GM18519 (cell line): ENCODE measurements around the gene EVI2B.
"Not testable (repeated sequence)": the region's sequence is repeated elsewhere in the genome, so short reads cannot be mapped to it uniquely, and the experiment has no call there.

ENCODE experiments used
- ATAC-seq: cut with Tn5 transposase; IDR thresholded peaks from one replicate; pipeline ENCODE4 v1.9.1; 2021; ENCODE audit warnings: mild to moderate bottlenecking, moderate library complexity; ENCODE audit not compliant: unreplicated experiment, low FRiP score

The EVI2B gene

GRCh38 chr17:31311526-31311925 lies 2.3 kb downstream of the EVI2B start:
- ATAC-seq, result no peak

DNA sequence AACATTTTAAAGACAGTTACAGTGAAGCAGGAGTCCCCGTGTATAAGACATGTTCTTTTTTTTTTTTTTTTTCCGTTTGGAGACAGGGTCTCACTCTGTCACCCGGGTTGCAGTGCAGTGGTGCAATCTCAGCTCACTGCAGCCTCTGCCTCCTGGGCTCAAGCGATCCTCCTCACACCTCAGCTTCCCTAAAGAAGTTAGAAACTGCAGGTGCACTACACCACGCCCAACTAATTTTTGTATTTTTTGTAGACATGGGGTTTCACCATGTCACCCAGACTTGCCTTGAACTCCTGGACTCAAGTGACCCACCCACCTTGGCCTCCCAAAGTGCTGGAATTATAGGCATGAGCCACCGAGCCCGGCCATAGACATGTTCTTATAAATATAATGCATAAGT lies 3.0 kb downstream of the EVI2B start:
- ATAC-seq, result no peak

GRCh38 chr17:31310260-31310659 lies 3.6 kb downstream of the EVI2B start:
- ATAC-seq, result no peak

DNA sequence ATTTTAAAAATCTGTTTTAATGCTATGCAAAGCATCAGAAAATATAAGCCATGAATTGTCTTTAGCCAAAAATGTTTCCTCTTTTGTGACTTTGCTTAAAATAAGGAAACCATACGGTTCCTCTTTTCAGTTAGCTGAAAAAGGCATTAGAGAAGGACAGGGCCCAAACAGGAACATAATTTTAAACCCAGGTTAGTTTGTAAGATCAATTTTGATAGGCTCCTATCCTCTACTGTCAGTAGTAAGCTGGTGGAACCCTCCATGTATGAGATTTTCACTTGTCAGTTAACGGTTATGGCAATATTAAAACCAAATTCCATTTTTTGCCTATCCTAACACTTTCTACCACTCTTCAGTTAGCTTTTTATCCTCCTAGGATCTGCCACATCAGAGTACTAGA lies 4.3 kb downstream of the EVI2B start:
- ATAC-seq, result no peak

DNA sequence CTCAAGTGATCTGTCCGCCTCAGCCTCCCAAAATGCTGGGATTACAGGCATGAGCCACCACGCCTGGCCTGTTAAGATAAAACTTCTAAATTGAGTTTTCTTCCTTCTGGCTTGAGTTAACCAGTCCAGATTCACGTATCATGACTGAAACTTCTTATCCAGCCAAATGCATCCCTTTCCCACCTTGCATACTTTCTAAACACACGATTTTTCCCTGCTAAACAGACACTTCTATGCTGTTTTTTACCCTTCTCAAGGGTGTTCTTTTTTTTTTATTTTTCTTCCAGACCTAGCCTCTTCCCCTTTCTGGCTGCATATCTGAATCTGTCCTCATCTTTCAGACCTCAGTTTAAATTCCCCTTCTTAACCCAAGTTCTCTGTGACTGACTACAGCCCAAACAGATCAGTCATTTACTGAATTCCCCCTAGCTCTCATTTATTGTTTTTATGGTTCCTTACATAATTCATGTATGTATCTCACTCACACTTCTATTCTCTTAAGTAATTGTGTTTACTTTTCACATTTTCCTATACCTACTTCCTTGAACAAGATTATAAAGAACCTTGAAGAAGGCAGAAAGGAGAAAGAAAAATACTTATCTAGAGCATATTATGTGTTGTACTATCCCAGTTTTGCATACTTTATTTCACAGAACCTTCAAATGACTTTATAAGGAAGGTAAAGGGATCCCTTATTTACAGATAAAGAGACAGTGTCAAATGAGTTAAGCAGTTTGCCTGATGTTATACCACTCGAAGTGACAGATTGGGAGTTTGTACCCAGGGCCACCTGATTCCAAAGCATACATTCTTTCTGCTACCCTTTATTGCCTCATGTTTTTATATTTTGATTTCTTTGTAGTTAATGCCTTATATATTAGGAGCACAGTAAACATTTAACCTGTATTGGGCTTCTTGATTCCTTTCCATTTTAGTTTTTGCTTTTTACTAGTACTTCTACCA lies 5.2 kb downstream of the EVI2B start:
- no peak for ATAC-seq

- ATAC-seq, result no peak
Observed at GRCh38 chr17:31307640-31308039, 6.2 kb downstream of the EVI2B start.

DNA sequence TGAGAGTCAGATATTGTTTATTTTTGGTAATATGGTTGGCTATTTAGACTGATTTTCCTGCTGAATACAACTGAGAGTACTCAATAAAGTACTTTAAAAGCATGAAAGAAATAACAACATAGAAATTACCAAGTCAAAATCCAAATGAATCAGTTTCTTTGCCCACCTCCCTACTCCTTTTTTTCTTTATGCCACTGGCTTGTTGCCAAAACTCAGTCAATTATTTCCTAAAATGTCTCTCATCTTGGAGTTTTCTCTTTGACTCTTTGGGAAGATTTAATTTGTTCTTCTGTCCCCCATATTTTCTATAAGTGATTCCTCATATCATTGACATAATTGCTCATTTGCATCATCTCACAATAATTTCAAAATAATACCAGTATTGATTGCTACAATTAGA lies 14.2 kb downstream of the EVI2B start:
- no peak for ATAC-seq

DNA sequence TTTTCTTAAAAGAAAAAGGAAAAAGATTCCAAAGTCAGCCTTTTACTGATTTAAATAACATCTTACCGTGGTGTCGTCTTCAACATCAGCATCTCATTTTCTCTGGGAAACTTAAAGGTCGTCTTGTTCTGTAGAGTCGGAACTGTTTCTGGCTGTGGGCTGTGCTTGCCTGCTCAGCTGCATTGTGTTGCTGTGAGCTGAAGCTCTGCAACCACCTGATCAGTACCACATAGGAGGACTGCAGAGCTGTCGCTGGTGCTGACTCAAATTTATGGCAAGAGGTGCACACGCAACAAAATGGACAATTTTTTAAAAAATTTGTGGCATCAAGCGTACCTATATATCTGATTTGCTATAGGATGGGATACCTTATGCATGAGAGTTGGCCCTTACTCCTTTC lies 16.8 kb downstream of the EVI2B start, which contains the start of gene OMG:
Gene OMG, minus strand, starts transcription at position 150 of the 400 bp plus-strand sequence. CDS start 908 bp downstream, outside the sequence.
- ATAC-seq, result no peak

GRCh38 chr17:31296142-31296541 lies 17.7 kb downstream of the EVI2B start:
- no peak for ATAC-seq

- ATAC-seq, result no peak
Observed at GRCh38 chr17:31295489-31295871, 18.4 kb downstream of the EVI2B start.

DNA sequence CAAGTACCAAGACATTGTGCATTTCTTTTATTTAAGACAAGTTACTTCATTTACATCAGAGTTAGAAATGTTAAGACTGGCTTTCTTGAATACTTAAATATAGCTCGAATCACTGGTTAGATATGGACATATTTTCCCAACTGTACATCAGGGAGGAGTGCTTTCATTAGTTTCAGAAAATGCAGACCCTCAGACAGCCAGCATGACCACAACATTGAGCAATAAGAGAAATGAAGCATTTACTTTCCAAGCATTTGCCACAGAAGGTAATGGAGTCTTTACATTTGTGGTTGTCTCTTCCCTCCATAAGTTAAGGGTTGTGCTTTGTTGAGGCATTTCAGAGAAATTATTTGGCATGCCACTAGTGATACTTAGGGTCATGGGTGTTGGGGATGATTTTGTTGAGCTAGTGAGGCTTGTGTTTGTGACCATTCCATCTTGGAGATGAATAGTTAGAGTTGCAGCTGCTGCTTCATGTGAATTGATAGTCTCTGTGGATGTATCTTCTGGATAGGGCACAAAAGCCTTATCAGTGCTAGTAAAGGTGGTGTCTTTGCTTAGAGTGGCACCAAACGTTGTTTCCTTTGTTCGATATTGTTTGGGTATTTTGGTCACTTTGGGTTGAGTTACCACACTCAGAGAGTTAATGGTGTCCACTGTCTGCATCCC lies 18.9 kb downstream of the EVI2B start:
- no peak for ATAC-seq

DNA sequence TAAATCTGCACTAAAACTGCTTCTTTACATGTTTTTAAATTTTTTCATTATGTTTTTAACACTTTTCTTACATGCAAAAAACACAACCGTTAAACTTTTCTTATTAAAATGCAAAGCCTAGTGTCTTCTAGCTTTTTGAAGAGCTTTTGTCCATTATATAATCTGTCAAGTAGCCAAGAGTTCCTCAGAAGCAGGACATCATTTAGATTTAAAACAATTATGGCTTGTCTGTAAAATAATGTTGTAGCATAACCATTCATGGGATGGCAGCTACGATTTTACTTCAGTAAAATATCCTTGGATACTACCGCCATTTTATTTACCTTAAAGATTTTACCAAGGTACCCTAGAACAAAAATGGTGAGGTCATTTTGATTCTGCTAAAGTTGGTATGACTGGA lies 19.6 kb downstream of the EVI2B start:
- no peak for ATAC-seq

- ATAC-seq, result no peak
Observed at GRCh38 chr17:31293581-31293980, 20.3 kb downstream of the EVI2B start.

DNA sequence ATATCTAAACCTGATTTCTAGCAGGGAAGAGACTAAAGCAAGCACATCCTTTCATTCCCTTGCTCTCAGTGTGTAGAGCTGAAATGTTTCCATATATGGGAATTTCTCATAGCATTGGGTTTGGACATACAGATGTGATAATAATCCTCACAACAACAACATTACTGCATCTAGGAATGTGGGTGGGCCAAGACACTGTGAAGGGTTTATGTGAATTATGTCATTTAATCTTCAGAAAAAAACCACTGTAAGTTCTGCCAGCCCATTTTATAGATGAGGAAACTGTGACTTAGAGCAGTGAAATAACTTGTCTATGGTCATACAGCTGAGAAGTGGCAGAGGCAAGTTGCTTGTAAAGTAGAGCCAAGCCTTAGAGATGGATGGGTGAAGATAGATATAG lies 22.0 kb downstream of the EVI2B start:
- ATAC-seq, result no peak

GRCh38 chr17:31289790-31290189 lies 24.1 kb downstream of the EVI2B start:
- no peak for ATAC-seq

DNA sequence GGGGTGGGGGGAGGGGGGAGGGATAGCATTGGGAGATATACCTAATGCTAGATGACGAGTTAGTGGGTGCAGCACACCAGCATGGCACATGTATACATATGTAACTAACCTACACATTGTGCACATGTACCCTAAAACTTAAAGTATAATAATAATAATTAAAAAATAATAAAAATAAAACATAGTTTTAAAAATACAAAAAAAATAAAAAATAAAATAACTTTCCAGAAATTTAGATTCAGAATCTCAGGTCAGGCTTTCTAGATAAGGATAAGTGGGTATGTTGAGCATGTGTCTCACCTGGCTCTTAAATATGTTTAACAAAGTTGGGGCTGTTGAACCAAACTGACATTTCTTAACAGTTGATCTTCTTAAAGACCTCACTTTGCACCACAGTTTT lies 25.9 kb downstream of the EVI2B start:
- ATAC-seq, result not testable (repeated sequence)

GRCh38 chr17:31286587-31286986 lies 27.3 kb downstream of the EVI2B start:
- no peak for ATAC-seq

DNA sequence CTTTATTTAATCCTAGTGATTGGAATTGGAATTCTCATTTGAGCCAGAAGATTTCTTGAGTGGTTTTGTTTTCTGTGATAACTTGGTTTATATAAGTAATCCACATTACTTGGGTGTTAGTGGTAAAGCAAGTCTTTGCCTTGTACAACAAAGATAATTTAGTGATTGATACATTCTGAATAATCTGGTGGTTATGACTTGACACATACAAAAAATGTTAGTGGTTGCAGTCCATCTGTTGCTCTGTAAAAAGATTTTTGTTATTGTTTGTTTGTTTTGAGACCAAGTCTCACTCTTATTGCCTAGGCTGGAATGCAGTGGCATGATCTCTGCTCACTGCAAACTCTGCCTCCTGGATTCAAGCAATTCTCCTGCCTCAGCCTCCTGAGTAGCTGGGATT lies 30.0 kb downstream of the EVI2B start:
- ATAC-seq, result no peak

DNA sequence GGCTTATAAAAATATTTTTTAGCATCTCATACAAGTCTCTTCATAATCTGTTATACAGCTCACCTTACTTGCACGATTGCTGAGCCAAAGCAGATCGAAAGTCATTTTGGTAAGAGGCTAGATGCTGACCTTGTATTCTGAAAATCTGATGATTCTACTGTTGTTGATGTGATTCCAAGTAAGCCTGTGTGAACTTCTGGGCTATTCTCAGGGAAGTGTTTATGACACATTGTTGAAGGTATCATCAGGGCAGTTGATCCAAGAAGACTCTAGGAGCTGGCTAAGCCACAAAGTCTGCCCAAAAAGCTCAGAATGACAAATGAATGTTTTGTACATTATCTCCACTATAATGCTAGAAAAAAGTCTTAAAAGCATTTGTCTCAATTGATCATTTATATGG lies 32.8 kb downstream of the EVI2B start:
- ATAC-seq, result no peak

GRCh38 chr17:31279401-31279800 lies 34.5 kb downstream of the EVI2B start:
- no peak for ATAC-seq

DNA sequence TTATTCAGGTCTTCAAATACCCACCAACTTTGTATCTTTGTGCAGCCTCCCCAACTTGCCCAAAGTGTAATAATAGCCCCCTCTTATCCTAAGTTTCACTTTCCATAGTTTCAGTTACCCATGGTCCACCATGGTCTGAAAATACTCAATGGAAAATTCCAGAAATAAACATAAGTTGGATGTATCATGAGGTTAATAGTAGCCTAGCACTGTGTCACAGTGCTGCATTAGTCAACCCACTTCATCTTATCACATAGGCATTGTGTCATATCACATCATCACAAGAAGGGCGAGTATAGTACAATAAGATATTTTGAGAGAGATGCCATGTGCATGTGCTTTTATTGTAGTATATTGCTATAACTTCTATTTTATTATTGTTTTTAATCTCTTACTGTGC lies 38.7 kb downstream of the EVI2B start:
- no peak for ATAC-seq

GRCh38 chr17:31274252-31274651 lies 39.6 kb downstream of the EVI2B start:
- ATAC-seq, result no peak
